ENCODE results near the gene SLC7A14. TPM values are rescaled to one million over a fixed set of nuclear protein-coding genes. Genes with fewer than 3 reads are reported as not detected.

SLC7A14 gene
- total RNA-seq, 2 donors from 2014 or later, result 0.26 TPM; not detected in 1

DNA sequence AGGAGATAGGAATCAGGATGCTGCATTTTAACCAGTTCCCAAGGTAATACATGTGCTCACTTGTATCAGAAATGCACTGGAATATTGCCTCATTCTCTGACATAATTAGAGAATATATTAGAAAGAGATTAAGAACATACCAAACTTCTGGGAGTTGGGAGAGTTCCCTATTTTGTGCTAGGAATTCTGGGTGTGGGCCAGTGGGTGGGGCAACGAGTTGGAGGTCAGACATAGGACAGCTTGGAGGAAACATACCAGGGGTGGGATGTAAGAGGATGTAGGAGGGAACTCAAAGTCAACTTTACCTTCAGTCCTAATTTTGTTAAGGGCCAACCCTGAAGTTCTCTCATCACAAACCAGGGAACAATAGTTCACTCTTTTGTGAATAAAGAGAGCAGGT lies 83.6 kb downstream of the SLC7A14 start:
- H3K4me1 ChIP-seq, result peaks cover 5% of the 10 kb centered on the region
- no peak overlapping the region for H3K4me3 ChIP-seq
- H3K9me3 ChIP-seq, result no peaks in the 10 kb centered on the region
- intact Hi-C loops (cut with DNase I), result no loop called here
- no peak overlapping the region for H3K27ac ChIP-seq
- WGBS, 2 donors, result 10 to 17% methylated on average over 1 of the region's 1 CpG
- H3K36me3 ChIP-seq (replicated peaks in 1 of 2; ENCODE audit: insufficient read depth in 1 of 2, low read depth in 2 of 2), result no peaks in the 10 kb centered on the region
- TF ChIP-seq, protein P1, sequence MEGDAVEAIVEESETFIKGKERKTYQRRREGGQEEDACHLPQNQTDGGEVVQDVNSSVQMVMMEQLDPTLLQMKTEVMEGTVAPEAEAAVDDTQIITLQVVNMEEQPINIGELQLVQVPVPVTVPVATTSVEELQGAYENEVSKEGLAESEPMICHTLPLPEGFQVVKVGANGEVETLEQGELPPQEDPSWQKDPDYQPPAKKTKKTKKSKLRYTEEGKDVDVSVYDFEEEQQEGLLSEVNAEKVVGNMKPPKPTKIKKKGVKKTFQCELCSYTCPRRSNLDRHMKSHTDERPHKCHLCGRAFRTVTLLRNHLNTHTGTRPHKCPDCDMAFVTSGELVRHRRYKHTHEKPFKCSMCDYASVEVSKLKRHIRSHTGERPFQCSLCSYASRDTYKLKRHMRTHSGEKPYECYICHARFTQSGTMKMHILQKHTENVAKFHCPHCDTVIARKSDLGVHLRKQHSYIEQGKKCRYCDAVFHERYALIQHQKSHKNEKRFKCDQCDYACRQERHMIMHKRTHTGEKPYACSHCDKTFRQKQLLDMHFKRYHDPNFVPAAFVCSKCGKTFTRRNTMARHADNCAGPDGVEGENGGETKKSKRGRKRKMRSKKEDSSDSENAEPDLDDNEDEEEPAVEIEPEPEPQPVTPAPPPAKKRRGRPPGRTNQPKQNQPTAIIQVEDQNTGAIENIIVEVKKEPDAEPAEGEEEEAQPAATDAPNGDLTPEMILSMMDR (IDR thresholded peaks at IDR 0.05), result no peak
- TF ChIP-seq POLR2A (IDR thresholded peaks at IDR 0.05), result no peak
- no peaks in the 10 kb centered on the region for H3K27me3 ChIP-seq
- ATAC-seq, result no peak
- no peak for DNase-seq

DNA sequence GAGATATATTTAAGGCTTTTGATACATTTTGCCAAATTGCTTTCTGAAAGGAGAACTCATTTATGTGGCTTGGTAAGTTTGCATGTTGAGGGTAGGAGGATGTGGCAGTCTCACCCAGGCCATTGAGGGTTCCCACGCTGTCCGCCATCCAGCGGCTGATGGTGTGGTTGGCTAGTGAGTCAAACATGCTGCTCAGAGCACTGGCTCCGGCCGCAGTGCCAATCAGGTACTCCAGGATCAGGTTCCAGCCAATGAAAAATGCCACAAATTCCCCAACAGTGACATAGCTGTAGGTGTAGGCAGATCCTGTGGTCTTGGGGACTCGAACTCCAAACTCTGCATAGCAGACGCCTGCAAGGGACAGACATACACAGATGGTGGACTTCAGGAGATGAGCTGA lies 84.9 kb downstream of the SLC7A14 start:
- Histone ChIP-seq H3K4me1 (no peaks in the 10 kb centered on the region), H3K4me3 (no peak overlapping the region), H3K36me3 (replicated peaks in 1 of 2; ENCODE audit: insufficient read depth in 1 of 2, low read depth in 2 of 2) (no peaks in the 10 kb centered on the region), H3K27ac (no peak overlapping the region), H3K27me3 (no peaks in the 10 kb centered on the region), H3K9me3 (no peaks in the 10 kb centered on the region)
- intact Hi-C loops (cut with DNase I), result no loop called here
- ATAC-seq, result no peak
- WGBS, 2 donors, result 68 to 72% methylated on average over 7 of the region's 7 CpGs
- DNase-seq, result no peak
- TF ChIP-seq POLR2A (IDR thresholded peaks at IDR 0.05), result no peak
- TF ChIP-seq, protein P1 (IDR thresholded peaks at IDR 0.05), result no peak

DNA sequence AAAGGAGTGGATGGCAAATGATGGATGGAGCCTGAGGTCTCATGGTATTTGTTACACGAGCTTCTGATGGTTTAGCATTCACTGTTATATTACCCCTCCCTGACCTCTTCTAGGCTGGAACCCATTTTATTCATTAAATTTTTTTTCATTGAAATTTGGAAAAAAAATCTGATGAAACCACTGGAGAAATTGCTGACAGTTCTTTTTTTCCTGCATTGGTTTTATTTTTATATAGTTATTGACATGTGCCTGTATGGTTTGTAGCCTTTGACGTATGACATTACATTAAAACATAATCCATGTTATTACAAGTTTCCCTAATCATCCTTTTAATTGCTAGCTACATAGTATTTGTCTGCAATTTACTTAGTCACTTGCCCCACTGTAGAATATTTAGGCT lies 85.4 kb downstream of the SLC7A14 start:
- Histone ChIP-seq H3K9me3 (no peaks in the 10 kb centered on the region), H3K27me3 (no peaks in the 10 kb centered on the region), H3K4me1 (no peaks in the 10 kb centered on the region), H3K27ac (no peak overlapping the region), H3K36me3 (replicated peaks in 1 of 2; ENCODE audit: insufficient read depth in 1 of 2, low read depth in 2 of 2) (no peaks in the 10 kb centered on the region), H3K4me3 (no peak overlapping the region)
- ATAC-seq (no peak), DNase-seq (no peak)
- no peak for TF ChIP-seq POLR2A (IDR thresholded peaks at IDR 0.05)
- TF ChIP-seq, protein P1 (IDR thresholded peaks at IDR 0.05), result no peak
- 76 to 90% methylated on average over 2 of the region's 2 CpGs for WGBS, 2 donors
- intact Hi-C loops (cut with DNase I), result no loop called here

DNA sequence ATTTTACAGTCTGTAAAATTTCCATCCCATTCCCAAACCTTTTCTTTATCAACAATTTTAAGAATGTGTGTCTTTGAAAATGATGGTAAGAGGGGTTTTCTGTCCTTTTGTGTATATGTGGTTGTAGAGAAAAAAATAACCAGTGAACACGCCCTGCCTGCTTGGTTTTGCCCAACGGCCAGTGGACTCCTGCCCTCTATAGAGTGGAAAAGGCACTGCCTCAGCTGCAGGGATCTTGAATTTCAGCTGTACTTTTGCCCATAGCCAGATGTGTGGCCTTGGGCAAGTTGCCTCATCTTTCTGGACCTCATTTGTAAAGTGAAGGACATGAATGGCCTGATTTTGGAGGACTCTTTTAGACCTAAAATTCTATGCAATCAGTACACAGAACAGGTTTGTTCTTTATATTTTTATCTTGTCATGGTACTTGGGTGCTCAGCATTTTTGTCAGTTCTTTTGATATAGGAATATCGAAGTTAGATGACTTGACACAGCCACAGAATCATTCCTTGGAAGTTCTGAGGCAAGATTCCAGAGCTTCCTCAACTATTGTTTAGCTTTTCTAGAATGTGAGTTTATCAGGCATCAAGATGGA lies 86.2 kb downstream of the SLC7A14 start:
- WGBS, 2 donors, result 35 to 42% methylated on average over 3 of the region's 3 CpGs
- Histone ChIP-seq H3K27ac (no peak overlapping the region), H3K4me3 (no peak overlapping the region), H3K27me3 (no peaks in the 10 kb centered on the region), H3K4me1 (no peaks in the 10 kb centered on the region), H3K9me3 (no peaks in the 10 kb centered on the region), H3K36me3 (replicated peaks in 1 of 2; ENCODE audit: insufficient read depth in 1 of 2, low read depth in 2 of 2) (no peaks in the 10 kb centered on the region)
- no peak for TF ChIP-seq POLR2A (IDR thresholded peaks at IDR 0.05)
- TF ChIP-seq, protein P1 (IDR thresholded peaks at IDR 0.05), result peak in 2 of 7 experiments; percentile 24 to 34
- intact Hi-C loops (cut with DNase I), result no loop called here
- no peak for ATAC-seq
- DNase-seq, result peak; percentile 14 to 51 (median 29)
